H9 (cell line): ENCODE results near the gene AKAP7. TPM values are rescaled to one million over a fixed set of nuclear protein-coding genes. Genes with fewer than 3 reads are reported as not detected.

Experiments used
- DNase-seq: peaks from one replicate; pipeline ENCODE4 v3.0.0-alpha.2; 2017
- H2AFZ ChIP-seq: one replicate; pipeline ENCODE4 v1.6.1; 2013; ENCODE audit warnings: mild to moderate bottlenecking, low read length, control low read depth, moderate library complexity
- H2AK5ac ChIP-seq: 2 replicates; pipeline ENCODE4 v1.6.1; 2013; ENCODE audit warnings: low read length, control low read depth, mixed read lengths; ENCODE audit not compliant: insufficient read length
- H2BK120ac ChIP-seq: one replicate; pipeline ENCODE4 v1.6.1; 2013; ENCODE audit warnings: low read depth, mild to moderate bottlenecking, low read length, control low read depth, inconsistent platforms; ENCODE audit not compliant: poor library complexity, severe bottlenecking
- H2BK12ac ChIP-seq: 2 replicates; pipeline ENCODE4 v1.6.1; 2013; ENCODE audit warnings: low read length, control low read depth, mixed read lengths, low read depth; ENCODE audit not compliant: insufficient read length
- H2BK15ac ChIP-seq: 2 replicates; pipeline ENCODE4 v1.6.1; 2013; ENCODE audit warnings: low read depth, low read length, control low read depth
- H2BK20ac ChIP-seq: one replicate; pipeline ENCODE4 v1.6.1; 2013; ENCODE audit warnings: low read depth, mild to moderate bottlenecking, low read length, control low read depth, inconsistent platforms; ENCODE audit not compliant: poor library complexity, severe bottlenecking
- H2BK5ac ChIP-seq: 2 replicates; pipeline ENCODE4 v1.6.1; 2013; ENCODE audit warnings: low read length, control low read depth, mixed read lengths; ENCODE audit not compliant: insufficient read length
- H3K14ac ChIP-seq: 2 replicates; pipeline ENCODE4 v1.6.1; 2013; ENCODE audit warnings: low read length, control low read depth; ENCODE audit not compliant: insufficient read depth
- H3K18ac ChIP-seq: 2 replicates; pipeline ENCODE4 v1.6.1; 2013; ENCODE audit warnings: low read depth, mild to moderate bottlenecking, mixed read lengths, low read length, control low read depth; ENCODE audit not compliant: insufficient read length
- H3K23ac ChIP-seq: 2 replicates; pipeline ENCODE4 v1.6.1; 2013; ENCODE audit warnings: low read length, control low read depth, mixed read lengths, low read depth; ENCODE audit not compliant: insufficient read length
- H3K23me2 ChIP-seq: 2 replicates; pipeline ENCODE4 v1.6.1; 2013; ENCODE audit warnings: low read depth, mild to moderate bottlenecking, mixed read lengths, low read length, control low read depth; ENCODE audit not compliant: insufficient read length, poor library complexity, severe bottlenecking
- H3K27ac ChIP-seq: 2 replicates; pipeline ENCODE4 v1.5.1; 2013; ENCODE audit warnings: low read length, control low read depth, mixed read lengths, low read depth; ENCODE audit not compliant: insufficient read length
- H3K27me3 ChIP-seq: 2 replicates; pipeline ENCODE4 v1.6.1; 2013; ENCODE audit warnings: low read length, control low read depth, inconsistent platforms; ENCODE audit not compliant: insufficient read depth
- H3K4ac ChIP-seq: 2 replicates; pipeline ENCODE4 v1.6.1; 2013; ENCODE audit warnings: low read depth, mild to moderate bottlenecking, control low read depth, inconsistent platforms, low read length, moderate library complexity
- H3K4me1 ChIP-seq: 2 replicates; pipeline ENCODE4 v1.6.1; 2013; ENCODE audit warnings: low read length, control low read depth, inconsistent platforms; ENCODE audit not compliant: insufficient read depth
- H3K4me2 ChIP-seq: 2 replicates; pipeline ENCODE4 v1.6.1; 2013; ENCODE audit warnings: low read length, control low read depth, mixed read lengths; ENCODE audit not compliant: insufficient read length, insufficient read depth
- H3K56ac ChIP-seq: 2 replicates; pipeline ENCODE4 v1.6.1; 2013; ENCODE audit warnings: low read depth, mild to moderate bottlenecking, mixed read lengths, low read length, control low read depth; ENCODE audit not compliant: insufficient read length
- H3K79me1 ChIP-seq: 2 replicates; pipeline ENCODE4 v1.6.1; 2013; ENCODE audit warnings: low read depth, mild to moderate bottlenecking, moderate library complexity, low read length, control low read depth, inconsistent platforms; ENCODE audit not compliant: insufficient read depth, poor library complexity, severe bottlenecking
- H3K79me2 ChIP-seq: 2 replicates; pipeline ENCODE4 v1.6.1; 2013; ENCODE audit warnings: low read length, control low read depth, inconsistent platforms; ENCODE audit not compliant: insufficient read depth
- H3K9ac ChIP-seq: 2 replicates; pipeline ENCODE4 v1.6.1; 2013; ENCODE audit warnings: low read length, control low read depth, mixed read lengths; ENCODE audit not compliant: insufficient read length; ENCODE audit errors: extremely low read depth
- H3K9me3 ChIP-seq: one replicate; pipeline ENCODE4 v1.6.1; 2013; ENCODE audit warnings: low read depth, low read length, inconsistent platforms; ENCODE audit not compliant: control insufficient read depth
- H3T11ph ChIP-seq: one replicate; pipeline ENCODE4 v1.6.1; 2013; ENCODE audit warnings: mild to moderate bottlenecking, low read length, control low read depth, inconsistent platforms
- H4K20me1 ChIP-seq: one replicate; pipeline ENCODE4 v1.6.1; 2013; ENCODE audit not compliant: control insufficient read depth, insufficient read length, insufficient read depth
- H4K5ac ChIP-seq: 2 replicates; pipeline ENCODE4 v1.6.1; 2013; ENCODE audit warnings: low read depth, mild to moderate bottlenecking, mixed read lengths, low read length, control low read depth; ENCODE audit not compliant: insufficient read length
- H4K8ac ChIP-seq: replicated peaks from 2 replicates; pipeline ENCODE4 v1.6.1; 2013; ENCODE audit warnings: low read length, control low read depth, mixed read lengths, low read depth; ENCODE audit not compliant: insufficient read length
- H4K91ac ChIP-seq: 2 replicates; pipeline ENCODE4 v1.6.1; 2013; ENCODE audit warnings: low read depth, mild to moderate bottlenecking, moderate library complexity, mixed read lengths, low read length, control low read depth; ENCODE audit not compliant: insufficient read length
- H3K27ac Mint-ChIP-seq, 3 experiments: 2 replicates in 2 of 3; 3 replicates in 1 of 3; pipeline ENCODE4 v1.8.0; 2020 to 2021; ENCODE audit warnings: mixed read lengths in 3 of 3, mild to moderate bottlenecking in 1 of 3, moderate library complexity in 1 of 3
- H3K27me3 Mint-ChIP-seq: 2 replicates; pipeline ENCODE4 v1.8.0; 2021; ENCODE audit warnings: low read depth, mild to moderate bottlenecking, moderate library complexity, mixed read lengths
- H3K36me3 Mint-ChIP-seq, 3 experiments: 2 replicates in 2 of 3; 3 replicates in 1 of 3; pipeline ENCODE4 v1.8.0; 2020 to 2021; ENCODE audit warnings: low read depth in 3 of 3, mixed read lengths in 3 of 3; ENCODE audit not compliant: insufficient read depth in 1 of 3
- H3K4me1 Mint-ChIP-seq, 2 experiments: 2 replicates each; pipeline ENCODE4 v1.8.0; 2020; ENCODE audit warnings: mixed read lengths in 2 of 2
- H3K4me3 Mint-ChIP-seq, 2 experiments: 2 replicates in 1 of 2; 3 replicates in 1 of 2; pipeline ENCODE4 v1.8.0; 2020 to 2021; ENCODE audit warnings: mild to moderate bottlenecking in 2 of 2, mixed read lengths in 2 of 2, moderate library complexity in 1 of 2
- H3K9me3 Mint-ChIP-seq, 2 experiments: 2 replicates in 1 of 2; 3 replicates in 1 of 2; pipeline ENCODE4 v1.8.0; 2020; ENCODE audit warnings: mild to moderate bottlenecking in 2 of 2, mixed read lengths in 2 of 2, moderate library complexity in 1 of 2
- WGBS: extraction: QIAGEN DNeasy Blood & Tissue Kit; methylation state at CpG from one replicate; pipeline ENCODE4 v1.1.7; 2013; ENCODE audit warnings: missing lambda C conversion rate, low lambda C conversion rate, mixed read lengths; ENCODE audit not compliant: insufficient read length; ENCODE audit errors: extremely low coverage; 5-methylcytosine and 5-hydroxymethylcytosine counted together
- total RNA-seq: library from RNA; stranded (reverse); gene quantifications from 2 replicates; pipeline ENCODE4 v1.2.1, GENCODE V29; 2021
- TF ChIP-seq, protein P1 (sequence below): fragments of 200-600 bp; sonication (generic); conservative IDR thresholded peaks from 3 replicates; pipeline ENCODE4 v1.8.0; 2021; ENCODE audit warnings: antibody characterized with exemption, mild to moderate bottlenecking

Gene AKAP7
- total RNA-seq, 1 experiment from 2014 or later: 9.8 TPM

DNA sequence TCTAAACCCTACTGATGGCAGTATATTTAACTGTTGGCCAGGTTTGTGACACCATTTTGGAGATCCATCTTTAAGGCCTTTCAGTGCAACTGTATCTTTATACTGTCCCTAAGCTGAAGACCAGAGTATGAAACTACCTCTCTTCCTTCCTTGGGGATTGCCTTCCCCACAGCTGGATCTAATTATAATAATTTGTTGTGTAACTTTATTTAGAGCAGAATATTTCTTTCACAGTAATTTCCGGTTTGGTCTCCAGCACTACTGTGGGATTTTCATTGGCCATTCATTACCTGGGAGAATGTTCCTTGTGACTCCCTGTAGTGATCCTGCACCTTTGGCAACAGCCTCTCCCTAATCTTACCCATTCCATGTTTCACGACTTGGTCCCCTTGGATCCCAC is 75.2 kb downstream of the AKAP7 start:
- H3K27me3 ChIP-seq: no peaks in the 10 kb centered on the region
- no peak overlapping the region for H2AFZ ChIP-seq
- no peak overlapping the region for H3K14ac ChIP-seq
- Mint-ChIP-seq H3K27me3 (no peaks in the 10 kb centered on the region), H3K4me3 (no peak overlapping the region), H3K4me1 (peaks cover 16 to 25% of the 10 kb centered on the region in 2 experiments), H3K36me3 (peaks cover 5 to 7% (median 6%) of the 10 kb centered on the region in 3 experiments; a peak in 5 of 7 replicates), H3K27ac (no peak overlapping the region), H3K9me3 (no peaks in the 10 kb centered on the region; a peak in 1 of 5 replicates)
- no peak overlapping the region for H3K56ac ChIP-seq
- TF ChIP-seq, protein P1, sequence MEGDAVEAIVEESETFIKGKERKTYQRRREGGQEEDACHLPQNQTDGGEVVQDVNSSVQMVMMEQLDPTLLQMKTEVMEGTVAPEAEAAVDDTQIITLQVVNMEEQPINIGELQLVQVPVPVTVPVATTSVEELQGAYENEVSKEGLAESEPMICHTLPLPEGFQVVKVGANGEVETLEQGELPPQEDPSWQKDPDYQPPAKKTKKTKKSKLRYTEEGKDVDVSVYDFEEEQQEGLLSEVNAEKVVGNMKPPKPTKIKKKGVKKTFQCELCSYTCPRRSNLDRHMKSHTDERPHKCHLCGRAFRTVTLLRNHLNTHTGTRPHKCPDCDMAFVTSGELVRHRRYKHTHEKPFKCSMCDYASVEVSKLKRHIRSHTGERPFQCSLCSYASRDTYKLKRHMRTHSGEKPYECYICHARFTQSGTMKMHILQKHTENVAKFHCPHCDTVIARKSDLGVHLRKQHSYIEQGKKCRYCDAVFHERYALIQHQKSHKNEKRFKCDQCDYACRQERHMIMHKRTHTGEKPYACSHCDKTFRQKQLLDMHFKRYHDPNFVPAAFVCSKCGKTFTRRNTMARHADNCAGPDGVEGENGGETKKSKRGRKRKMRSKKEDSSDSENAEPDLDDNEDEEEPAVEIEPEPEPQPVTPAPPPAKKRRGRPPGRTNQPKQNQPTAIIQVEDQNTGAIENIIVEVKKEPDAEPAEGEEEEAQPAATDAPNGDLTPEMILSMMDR: no peak
- no peak overlapping the region for H2BK12ac ChIP-seq
- H2BK20ac ChIP-seq: no peak overlapping the region
- H2AK5ac ChIP-seq: no peak overlapping the region
- no peak overlapping the region for H3K9ac ChIP-seq
- H3K4ac ChIP-seq: no peak overlapping the region
- no peak overlapping the region for H3K18ac ChIP-seq
- no peak overlapping the region for H4K5ac ChIP-seq
- no peak overlapping the region for H4K91ac ChIP-seq
- H3K4me2 ChIP-seq: no peak overlapping the region
- no peaks in the 10 kb centered on the region for H4K20me1 ChIP-seq
- no peaks in the 10 kb centered on the region for H3K79me1 ChIP-seq
- H3K79me2 ChIP-seq: no peaks in the 10 kb centered on the region
- no peak overlapping the region for H2BK15ac ChIP-seq
- no peak overlapping the region for H3T11ph ChIP-seq
- no peak for DNase-seq
- no peaks in the 10 kb centered on the region for H3K9me3 ChIP-seq
- H2BK120ac ChIP-seq: no peak overlapping the region
- no peak overlapping the region for H4K8ac ChIP-seq
- no peak overlapping the region for H3K27ac ChIP-seq
- H3K4me1 ChIP-seq: 0 out of 2 replicates have a peak, but pooled peaks cover 2% of the 10 kb centered on the region
- no peaks in the 10 kb centered on the region for H3K23me2 ChIP-seq
- no CpG with 5 or more reads among the region's 2 CpGs for WGBS
- H2BK5ac ChIP-seq: no peak overlapping the region
- no peak overlapping the region for H3K23ac ChIP-seq
